ENCODE data around the gene BTRC.

The BTRC gene

DNA sequence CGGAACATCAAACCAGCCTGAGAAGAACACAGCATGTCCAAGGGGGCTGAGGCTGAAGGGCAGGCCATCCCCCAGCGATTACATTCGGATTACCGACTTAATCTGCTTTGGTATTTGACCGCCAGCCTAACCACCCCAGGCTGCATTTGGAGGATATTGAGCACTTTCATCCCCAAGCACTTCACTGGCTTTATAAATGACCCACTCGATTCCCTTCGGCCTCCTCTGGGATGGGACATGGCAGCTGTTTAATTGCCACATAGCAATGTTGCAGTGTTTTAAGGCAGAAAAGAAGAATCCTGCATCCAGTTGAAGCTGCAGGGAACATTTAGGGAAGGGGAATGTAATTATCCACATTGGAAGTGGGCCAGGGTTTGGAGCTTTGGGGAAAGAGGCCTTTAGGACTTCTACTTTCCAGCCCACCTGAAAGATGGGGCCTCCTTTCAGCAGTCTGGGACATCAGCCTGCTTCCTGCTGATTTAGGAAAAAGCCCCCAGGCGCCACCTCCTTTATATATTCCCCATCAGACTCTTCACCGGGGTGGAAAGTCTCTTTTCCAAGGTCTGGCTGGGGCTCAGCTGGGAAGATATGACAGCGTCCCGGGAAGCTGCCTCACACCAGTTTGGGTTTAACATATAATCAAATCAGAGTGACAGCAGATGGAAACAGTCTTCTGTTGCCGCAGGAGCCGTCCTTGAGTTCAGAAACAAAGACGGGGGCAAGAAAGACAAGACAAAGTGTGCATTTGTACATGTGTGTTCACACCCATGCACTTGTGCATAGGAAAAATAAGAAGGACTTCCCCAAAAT, 243.3 kb downstream of the BTRC start:
- TF ChIP-seq ZNF70 (CRISPR knock-in tag; IDR thresholded peaks at IDR 0.05) (no peak), GLIS3 (CRISPR knock-in tag; IDR thresholded peaks at IDR 0.05) (no peak), ISL1 (CRISPR knock-in tag; IDR thresholded peaks at IDR 0.05) (no peak), TOX (CRISPR knock-in tag; IDR thresholded peaks at IDR 0.05; ENCODE audit: borderline replicate concordance) (no peak), ZNF565 (CRISPR knock-in tag; conservative IDR thresholded peaks at IDR 0.05; ENCODE audit: low read depth) (no peak), ZC3H10 (CRISPR knock-in tag; IDR thresholded peaks at IDR 0.05) (no peak), PPARA (CRISPR knock-in tag; IDR thresholded peaks at IDR 0.05; ENCODE audit: borderline replicate concordance) (no peak), BACH2 (CRISPR knock-in tag; IDR thresholded peaks at IDR 0.05; ENCODE audit: borderline replicate concordance) (no peak)
- TF ChIP-seq, protein P1, sequence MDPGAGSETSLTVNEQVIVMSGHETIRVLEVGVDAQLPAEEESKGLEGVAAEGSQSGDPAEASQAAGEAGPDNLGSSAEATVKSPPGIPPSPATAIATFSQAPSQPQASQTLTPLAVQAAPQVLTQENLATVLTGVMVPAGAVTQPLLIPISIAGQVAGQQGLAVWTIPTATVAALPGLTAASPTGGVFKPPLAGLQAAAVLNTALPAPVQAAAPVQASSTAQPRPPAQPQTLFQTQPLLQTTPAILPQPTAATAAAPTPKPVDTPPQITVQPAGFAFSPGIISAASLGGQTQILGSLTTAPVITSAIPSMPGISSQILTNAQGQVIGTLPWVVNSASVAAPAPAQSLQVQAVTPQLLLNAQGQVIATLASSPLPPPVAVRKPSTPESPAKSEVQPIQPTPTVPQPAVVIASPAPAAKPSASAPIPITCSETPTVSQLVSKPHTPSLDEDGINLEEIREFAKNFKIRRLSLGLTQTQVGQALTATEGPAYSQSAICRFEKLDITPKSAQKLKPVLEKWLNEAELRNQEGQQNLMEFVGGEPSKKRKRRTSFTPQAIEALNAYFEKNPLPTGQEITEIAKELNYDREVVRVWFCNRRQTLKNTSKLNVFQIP (CRISPR knock-in tag; IDR thresholded peaks at IDR 0.05; ENCODE audit: borderline replicate concordance, low read depth): no peak
- TF ChIP-seq, protein P2, sequence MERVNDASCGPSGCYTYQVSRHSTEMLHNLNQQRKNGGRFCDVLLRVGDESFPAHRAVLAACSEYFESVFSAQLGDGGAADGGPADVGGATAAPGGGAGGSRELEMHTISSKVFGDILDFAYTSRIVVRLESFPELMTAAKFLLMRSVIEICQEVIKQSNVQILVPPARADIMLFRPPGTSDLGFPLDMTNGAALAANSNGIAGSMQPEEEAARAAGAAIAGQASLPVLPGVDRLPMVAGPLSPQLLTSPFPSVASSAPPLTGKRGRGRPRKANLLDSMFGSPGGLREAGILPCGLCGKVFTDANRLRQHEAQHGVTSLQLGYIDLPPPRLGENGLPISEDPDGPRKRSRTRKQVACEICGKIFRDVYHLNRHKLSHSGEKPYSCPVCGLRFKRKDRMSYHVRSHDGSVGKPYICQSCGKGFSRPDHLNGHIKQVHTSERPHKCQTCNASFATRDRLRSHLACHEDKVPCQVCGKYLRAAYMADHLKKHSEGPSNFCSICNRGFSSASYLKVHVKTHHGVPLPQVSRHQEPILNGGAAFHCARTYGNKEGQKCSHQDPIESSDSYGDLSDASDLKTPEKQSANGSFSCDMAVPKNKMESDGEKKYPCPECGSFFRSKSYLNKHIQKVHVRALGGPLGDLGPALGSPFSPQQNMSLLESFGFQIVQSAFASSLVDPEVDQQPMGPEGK (CRISPR knock-in tag; IDR thresholded peaks at IDR 0.05; ENCODE audit: borderline replicate concordance): no peak
- TF ChIP-seq, protein P3, sequence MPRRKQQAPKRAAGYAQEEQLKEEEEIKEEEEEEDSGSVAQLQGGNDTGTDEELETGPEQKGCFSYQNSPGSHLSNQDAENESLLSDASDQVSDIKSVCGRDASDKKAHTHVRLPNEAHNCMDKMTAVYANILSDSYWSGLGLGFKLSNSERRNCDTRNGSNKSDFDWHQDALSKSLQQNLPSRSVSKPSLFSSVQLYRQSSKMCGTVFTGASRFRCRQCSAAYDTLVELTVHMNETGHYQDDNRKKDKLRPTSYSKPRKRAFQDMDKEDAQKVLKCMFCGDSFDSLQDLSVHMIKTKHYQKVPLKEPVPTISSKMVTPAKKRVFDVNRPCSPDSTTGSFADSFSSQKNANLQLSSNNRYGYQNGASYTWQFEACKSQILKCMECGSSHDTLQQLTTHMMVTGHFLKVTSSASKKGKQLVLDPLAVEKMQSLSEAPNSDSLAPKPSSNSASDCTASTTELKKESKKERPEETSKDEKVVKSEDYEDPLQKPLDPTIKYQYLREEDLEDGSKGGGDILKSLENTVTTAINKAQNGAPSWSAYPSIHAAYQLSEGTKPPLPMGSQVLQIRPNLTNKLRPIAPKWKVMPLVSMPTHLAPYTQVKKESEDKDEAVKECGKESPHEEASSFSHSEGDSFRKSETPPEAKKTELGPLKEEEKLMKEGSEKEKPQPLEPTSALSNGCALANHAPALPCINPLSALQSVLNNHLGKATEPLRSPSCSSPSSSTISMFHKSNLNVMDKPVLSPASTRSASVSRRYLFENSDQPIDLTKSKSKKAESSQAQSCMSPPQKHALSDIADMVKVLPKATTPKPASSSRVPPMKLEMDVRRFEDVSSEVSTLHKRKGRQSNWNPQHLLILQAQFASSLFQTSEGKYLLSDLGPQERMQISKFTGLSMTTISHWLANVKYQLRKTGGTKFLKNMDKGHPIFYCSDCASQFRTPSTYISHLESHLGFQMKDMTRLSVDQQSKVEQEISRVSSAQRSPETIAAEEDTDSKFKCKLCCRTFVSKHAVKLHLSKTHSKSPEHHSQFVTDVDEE (CRISPR knock-in tag; IDR thresholded peaks at IDR 0.05): no peak
- ATAC-seq: no peak

DNA sequence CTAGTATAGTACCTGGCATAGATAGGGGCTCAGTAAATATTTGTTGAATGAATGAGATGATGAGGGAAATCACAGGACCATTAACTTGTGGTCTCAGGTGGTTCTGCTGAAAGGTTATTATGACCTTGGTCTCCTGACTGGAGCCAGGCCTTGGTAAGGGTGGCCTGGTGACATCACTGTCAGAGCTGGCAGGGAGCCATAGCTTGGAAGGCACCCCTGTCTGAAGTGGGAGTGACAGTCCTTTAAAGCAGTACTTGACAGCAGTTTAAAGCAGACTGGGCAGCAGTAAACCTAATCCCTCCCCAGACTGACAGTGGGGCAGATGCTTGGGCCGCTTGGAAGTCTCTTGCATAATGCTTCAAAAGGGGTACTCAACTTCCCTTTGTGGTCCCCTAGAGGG, 247.6 kb downstream of the BTRC start:
- ATAC-seq: no peak

More for the DNA sequence above, 247.6 kb downstream of the BTRC start:
- TF ChIP-seq ISL1 (CRISPR knock-in tag; IDR thresholded peaks at IDR 0.05): no peak
- no peak for TF ChIP-seq ZC3H10 (CRISPR knock-in tag; IDR thresholded peaks at IDR 0.05)
- TF ChIP-seq ZNF565 (CRISPR knock-in tag; conservative IDR thresholded peaks at IDR 0.05; ENCODE audit: low read depth): no peak
- TF ChIP-seq ZNF70 (CRISPR knock-in tag; IDR thresholded peaks at IDR 0.05): no peak
- TF ChIP-seq ESRRG (CRISPR knock-in tag; IDR thresholded peaks at IDR 0.05): no peak
- no peak for TF ChIP-seq ZFP3 (CRISPR knock-in tag; IDR thresholded peaks at IDR 0.05)
- no peak for TF ChIP-seq PPARA (CRISPR knock-in tag; IDR thresholded peaks at IDR 0.05; ENCODE audit: borderline replicate concordance)
- TF ChIP-seq, protein P1 (CRISPR knock-in tag; IDR thresholded peaks at IDR 0.05; ENCODE audit: borderline replicate concordance, low read depth): no peak
- TF ChIP-seq, protein P2 (CRISPR knock-in tag; IDR thresholded peaks at IDR 0.05; ENCODE audit: borderline replicate concordance): no peak
- TF ChIP-seq, protein P4, sequence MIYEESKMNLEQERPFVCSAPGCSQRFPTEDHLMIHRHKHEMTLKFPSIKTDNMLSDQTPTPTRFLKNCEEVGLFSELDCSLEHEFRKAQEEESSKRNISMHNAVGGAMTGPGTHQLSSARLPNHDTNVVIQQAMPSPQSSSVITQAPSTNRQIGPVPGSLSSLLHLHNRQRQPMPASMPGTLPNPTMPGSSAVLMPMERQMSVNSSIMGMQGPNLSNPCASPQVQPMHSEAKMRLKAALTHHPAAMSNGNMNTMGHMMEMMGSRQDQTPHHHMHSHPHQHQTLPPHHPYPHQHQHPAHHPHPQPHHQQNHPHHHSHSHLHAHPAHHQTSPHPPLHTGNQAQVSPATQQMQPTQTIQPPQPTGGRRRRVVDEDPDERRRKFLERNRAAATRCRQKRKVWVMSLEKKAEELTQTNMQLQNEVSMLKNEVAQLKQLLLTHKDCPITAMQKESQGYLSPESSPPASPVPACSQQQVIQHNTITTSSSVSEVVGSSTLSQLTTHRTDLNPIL (CRISPR knock-in tag; IDR thresholded peaks at IDR 0.05; ENCODE audit: low read depth): no peak
- TF ChIP-seq RARB (CRISPR knock-in tag; IDR thresholded peaks at IDR 0.05): no peak
- no peak for TF ChIP-seq GLIS3 (CRISPR knock-in tag; IDR thresholded peaks at IDR 0.05)
- no peak for TF ChIP-seq SNAI2 (CRISPR knock-in tag; IDR thresholded peaks at IDR 0.05)
